Esophagus squamous epithelium (tissue), 4 donors: ENCODE measurements around the gene PSMC6.
"Not testable (repeated sequence)": the region's sequence is repeated elsewhere in the genome, so short reads cannot be mapped to it uniquely, and the experiment has no call there.

Source experiments
- POLR2A ChIP-seq, 4 donors: fragments of 450-650 bp; IDR thresholded peaks; one replicate each; pipeline ENCODE4 v1.6.1; 2017; ENCODE audit warnings: antibody characterized with exemption in 4 of 4, mild to moderate bottlenecking in 4 of 4, moderate library complexity in 3 of 4
- TF ChIP-seq, protein P1 (sequence below), 6 experiments: fragments of 450-650 bp in 4 of 6; fragments of 200-600 bp in 2 of 6; sonication (generic) in 2 of 6; IDR thresholded peaks; one replicate each; pipeline ENCODE4 v1.5.1; 2016 to 2019; ENCODE audit warnings: antibody characterized with exemption in 6 of 6, mild to moderate bottlenecking in 4 of 6, moderate library complexity in 4 of 6

DNA sequence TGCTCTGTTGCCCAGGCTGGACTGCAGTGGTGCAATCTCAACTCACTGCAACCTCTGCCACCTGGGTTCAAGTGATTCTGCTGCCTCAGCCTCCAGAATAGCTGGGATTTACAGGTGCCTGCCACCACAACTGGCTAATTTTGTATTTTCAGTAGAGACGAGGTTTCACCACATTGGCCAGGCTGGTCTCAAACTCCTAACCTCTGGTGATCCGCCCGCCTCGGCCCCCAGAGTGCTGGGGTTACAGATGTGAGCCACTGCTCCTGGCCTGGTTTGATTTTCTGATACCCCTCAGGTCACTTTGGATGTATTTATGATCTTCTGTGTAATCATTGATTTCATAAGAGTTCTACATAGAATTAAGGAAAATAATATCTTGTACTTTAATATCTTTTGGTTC is 55.9 kb downstream of the PSMC6 start:
- TF ChIP-seq, protein P1, sequence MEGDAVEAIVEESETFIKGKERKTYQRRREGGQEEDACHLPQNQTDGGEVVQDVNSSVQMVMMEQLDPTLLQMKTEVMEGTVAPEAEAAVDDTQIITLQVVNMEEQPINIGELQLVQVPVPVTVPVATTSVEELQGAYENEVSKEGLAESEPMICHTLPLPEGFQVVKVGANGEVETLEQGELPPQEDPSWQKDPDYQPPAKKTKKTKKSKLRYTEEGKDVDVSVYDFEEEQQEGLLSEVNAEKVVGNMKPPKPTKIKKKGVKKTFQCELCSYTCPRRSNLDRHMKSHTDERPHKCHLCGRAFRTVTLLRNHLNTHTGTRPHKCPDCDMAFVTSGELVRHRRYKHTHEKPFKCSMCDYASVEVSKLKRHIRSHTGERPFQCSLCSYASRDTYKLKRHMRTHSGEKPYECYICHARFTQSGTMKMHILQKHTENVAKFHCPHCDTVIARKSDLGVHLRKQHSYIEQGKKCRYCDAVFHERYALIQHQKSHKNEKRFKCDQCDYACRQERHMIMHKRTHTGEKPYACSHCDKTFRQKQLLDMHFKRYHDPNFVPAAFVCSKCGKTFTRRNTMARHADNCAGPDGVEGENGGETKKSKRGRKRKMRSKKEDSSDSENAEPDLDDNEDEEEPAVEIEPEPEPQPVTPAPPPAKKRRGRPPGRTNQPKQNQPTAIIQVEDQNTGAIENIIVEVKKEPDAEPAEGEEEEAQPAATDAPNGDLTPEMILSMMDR (IDR thresholded peaks at IDR 0.05): not testable (repeated sequence)
- TF ChIP-seq POLR2A (IDR thresholded peaks at IDR 0.05): not testable (repeated sequence)
